Stimulated activated naive CD8-positive, alpha-beta T cell treated with anti-CD3 and anti-CD28 coated beads, Interleukin-15, amount 100 ng/mL, for 72 hours (primary cell): ENCODE data around the gene CCDC57.
"Not testable (repeated sequence)": the region's sequence is repeated elsewhere in the genome, so short reads cannot be mapped to it uniquely, and the experiment has no call there.

Experiments used
- ATAC-seq: fragments of 150-1000 bp; cut with Tn5 transposase; 2 replicates; pipeline ENCODE4 v1.10.0; 2021; ENCODE audit warnings: mild to moderate bottlenecking, moderate library complexity
- DNase-seq, 2 donors: peaks; one replicate each; pipeline ENCODE4 v3.0.0; 2021 to 2022
- H3K27ac Mint-ChIP-seq, 2 donors: one replicate each; pipeline ENCODE4 v1.8.0; 2022; ENCODE audit warnings: mild to moderate bottlenecking in 2 of 2, mixed read lengths in 2 of 2, moderate library complexity in 2 of 2
- H3K27me3 Mint-ChIP-seq: one replicate; pipeline ENCODE4 v1.8.0; 2022; ENCODE audit warnings: mixed read lengths
- H3K4me1 Mint-ChIP-seq: one replicate; pipeline ENCODE4 v1.8.0; 2022; ENCODE audit warnings: mild to moderate bottlenecking, mixed read lengths
- H3K4me3 Mint-ChIP-seq, 2 donors: one replicate each; pipeline ENCODE4 v1.8.0; 2022; ENCODE audit warnings: mild to moderate bottlenecking in 2 of 2, mixed read lengths in 2 of 2, moderate library complexity in 1 of 2
- H3K9me3 Mint-ChIP-seq, 2 donors: one replicate each; pipeline ENCODE4 v1.8.0; 2022; ENCODE audit warnings: mixed read lengths in 2 of 2

The CCDC57 gene

DNA sequence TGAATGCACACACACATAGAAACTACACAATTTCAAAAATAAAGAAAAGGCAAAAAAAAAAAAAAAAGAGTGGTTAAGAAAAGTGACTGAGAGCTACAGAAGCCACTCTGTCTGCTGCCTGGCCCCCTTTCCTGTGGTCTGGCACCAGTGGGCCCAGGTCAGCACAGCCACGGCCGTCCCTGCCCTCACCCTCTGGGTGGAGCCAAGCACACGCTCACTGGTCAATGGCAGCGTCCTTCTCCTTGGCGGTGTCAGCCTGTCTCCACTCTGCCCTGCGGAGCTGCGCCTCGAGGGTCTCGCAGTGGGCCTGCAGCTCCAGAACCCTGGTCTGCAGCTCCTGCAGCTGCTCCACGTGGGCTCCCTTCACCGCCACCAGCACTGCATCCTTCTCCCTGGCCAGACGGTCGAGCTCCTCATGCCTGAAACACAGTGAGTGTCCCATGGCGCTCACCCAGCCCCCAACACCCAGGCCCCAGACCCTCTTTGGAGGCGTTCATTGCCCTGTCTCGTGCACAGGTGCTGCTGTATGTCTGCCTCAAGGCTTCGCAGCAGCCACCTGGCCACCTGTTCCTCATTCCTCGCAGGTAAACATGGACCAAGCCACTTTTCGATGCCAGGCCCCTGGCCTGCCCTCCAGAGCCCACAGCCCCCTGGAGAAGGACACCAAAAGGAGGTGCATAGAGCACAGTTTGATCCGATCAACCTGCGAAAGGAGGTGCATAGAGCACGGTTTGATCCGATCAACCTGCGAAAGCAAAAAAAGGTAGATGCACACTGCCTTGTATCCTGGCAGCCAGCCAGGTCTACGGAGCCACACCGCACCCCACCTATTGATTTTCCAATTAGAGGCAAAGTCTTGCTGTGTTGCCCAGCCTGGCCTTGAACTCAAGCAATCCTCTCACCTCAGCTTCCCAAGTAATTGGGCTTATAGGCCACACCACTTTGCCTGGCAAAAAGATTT is 24.4 kb downstream of the CCDC57 start:
- no peak overlapping the region for H3K27ac Mint-ChIP-seq
- no peaks in the 10 kb centered on the region for H3K27me3 Mint-ChIP-seq
- DNase-seq (no peak), ATAC-seq (no peak)
- H3K4me1 Mint-ChIP-seq = no peaks in the 10 kb centered on the region
- no peaks in the 10 kb centered on the region for H3K9me3 Mint-ChIP-seq
- H3K4me3 Mint-ChIP-seq = no peak overlapping the region

- DNase-seq = no peak
- Mint-ChIP-seq H3K4me1 (no peaks in the 10 kb centered on the region), H3K9me3 (no peaks in the 10 kb centered on the region), H3K27me3 (no peaks in the 10 kb centered on the region), H3K4me3 (no peak overlapping the region), H3K27ac (no peak overlapping the region)
- no peak for ATAC-seq
These were observed 25.1 kb downstream of the CCDC57 start for GRCh38 chr17:82187500-82187899.

- Mint-ChIP-seq H3K27ac (no peak overlapping the region), H3K27me3 (no peaks in the 10 kb centered on the region), H3K4me1 (no peaks in the 10 kb centered on the region), H3K4me3 (no peak overlapping the region), H3K9me3 (no peaks in the 10 kb centered on the region)
- no peak for DNase-seq
- ATAC-seq = no peak
These were observed 26.4 kb downstream of the CCDC57 start for GRCh38 chr17:82186221-82186620.

GRCh38 chr17:82184761-82185160 is 27.9 kb downstream of the CCDC57 start:
- DNase-seq (no peak), ATAC-seq (no peak)
- no peaks in the 10 kb centered on the region for H3K4me1 Mint-ChIP-seq
- H3K9me3 Mint-ChIP-seq = no peaks in the 10 kb centered on the region
- no peaks in the 10 kb centered on the region for H3K27me3 Mint-ChIP-seq
- no peak overlapping the region for H3K27ac Mint-ChIP-seq
- H3K4me3 Mint-ChIP-seq = no peak overlapping the region

DNA sequence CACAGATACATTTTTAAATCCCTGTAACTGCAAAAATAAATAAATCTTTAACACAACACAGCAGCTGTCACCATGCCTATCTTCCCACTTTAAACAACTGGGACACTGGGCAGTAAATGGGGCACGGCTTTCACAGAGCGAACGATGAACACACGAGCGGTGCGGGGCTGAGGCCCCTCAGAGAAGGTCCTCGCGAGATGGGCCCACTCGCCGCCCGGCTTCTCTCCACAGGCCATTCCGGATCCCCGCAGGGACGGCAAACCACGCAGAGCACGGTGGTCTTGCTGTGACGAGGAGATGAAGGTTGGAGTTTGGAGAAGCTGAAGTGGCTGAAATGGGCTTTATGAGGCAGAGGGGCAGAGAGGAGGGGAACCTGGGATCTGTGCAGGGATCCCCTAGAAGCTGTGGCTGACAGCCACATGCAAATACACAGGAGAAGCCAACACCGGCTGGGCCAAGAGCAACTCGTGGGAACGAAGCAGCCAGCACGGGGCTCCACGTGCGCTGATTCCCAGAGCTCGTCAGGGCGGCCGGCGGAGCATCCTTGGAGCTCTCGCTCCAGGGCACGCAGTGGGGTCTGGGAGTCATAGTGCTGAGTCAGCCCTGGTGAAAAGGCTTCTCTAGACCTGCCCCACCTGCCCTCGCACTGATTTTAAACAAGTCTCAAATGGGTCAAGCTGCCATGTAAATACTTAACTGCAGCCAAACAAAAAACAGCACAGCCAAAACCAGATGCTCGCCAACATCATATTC is 31.7 kb downstream of the CCDC57 start:
- Mint-ChIP-seq H3K9me3 (no peaks in the 10 kb centered on the region), H3K27me3 (no peaks in the 10 kb centered on the region), H3K4me3 (no peak overlapping the region), H3K4me1 (no peaks in the 10 kb centered on the region), H3K27ac (no peak overlapping the region)
- DNase-seq = no peak
- no peak for ATAC-seq

- no peaks in the 10 kb centered on the region for H3K9me3 Mint-ChIP-seq
- no peaks in the 10 kb centered on the region for H3K27me3 Mint-ChIP-seq
- no peak overlapping the region for H3K27ac Mint-ChIP-seq
These were observed 32.6 kb downstream of the CCDC57 start for GRCh38 chr17:82179946-82180475.

DNA sequence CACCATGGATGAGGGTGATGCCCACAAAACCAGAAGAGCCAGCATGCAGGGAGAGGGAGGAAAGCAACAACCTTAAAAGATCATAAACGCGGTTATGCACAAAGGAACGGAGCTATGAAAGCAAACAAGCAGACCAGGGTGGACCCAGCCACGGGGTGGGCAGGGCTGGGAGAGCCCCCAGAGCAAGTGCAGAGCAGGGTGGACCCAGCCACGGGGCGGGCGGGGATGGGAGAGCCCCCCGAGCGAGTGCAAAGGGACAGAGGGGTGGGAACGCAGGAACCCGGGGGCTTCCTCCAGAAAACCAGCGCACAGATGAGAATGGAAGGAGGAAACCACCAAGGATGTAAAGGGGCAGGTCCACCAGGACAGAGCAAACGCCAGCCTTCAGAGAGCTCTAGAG is 33.2 kb downstream of the CCDC57 start:
- Mint-ChIP-seq H3K4me1 (no peaks in the 10 kb centered on the region), H3K27ac (no peak overlapping the region), H3K27me3 (no peaks in the 10 kb centered on the region)

More at GRCh38 chr17:82179946-82180475, 32.6 kb downstream of the CCDC57 start:
- Mint-ChIP-seq H3K4me3 (no peak overlapping the region), H3K4me1 (no peaks in the 10 kb centered on the region)
- ATAC-seq (no peak), DNase-seq (no peak)

GRCh38 chr17:82178499-82179261 is 34.0 kb downstream of the CCDC57 start:
- Mint-ChIP-seq H3K4me3 (no peak overlapping the region), H3K4me1 (no peaks in the 10 kb centered on the region), H3K9me3 (no peaks in the 10 kb centered on the region), H3K27me3 (no peaks in the 10 kb centered on the region), H3K27ac (peak overlapping the region in 1 of 2 donors; percentile 25)
- no peak for DNase-seq
- no peak for ATAC-seq

More for the DNA sequence above, 33.2 kb downstream of the CCDC57 start:
- DNase-seq = no peak
- ATAC-seq = no peak
- no peak overlapping the region for H3K4me3 Mint-ChIP-seq
- H3K9me3 Mint-ChIP-seq = no peaks in the 10 kb centered on the region

GRCh38 chr17:82177761-82178498 is 34.7 kb downstream of the CCDC57 start:
- Mint-ChIP-seq H3K27ac (no peak overlapping the region), H3K9me3 (no peaks in the 10 kb centered on the region), H3K27me3 (no peaks in the 10 kb centered on the region), H3K4me3 (no peak overlapping the region), H3K4me1 (no peaks in the 10 kb centered on the region)
- no peak for ATAC-seq
- no peak for DNase-seq

DNA sequence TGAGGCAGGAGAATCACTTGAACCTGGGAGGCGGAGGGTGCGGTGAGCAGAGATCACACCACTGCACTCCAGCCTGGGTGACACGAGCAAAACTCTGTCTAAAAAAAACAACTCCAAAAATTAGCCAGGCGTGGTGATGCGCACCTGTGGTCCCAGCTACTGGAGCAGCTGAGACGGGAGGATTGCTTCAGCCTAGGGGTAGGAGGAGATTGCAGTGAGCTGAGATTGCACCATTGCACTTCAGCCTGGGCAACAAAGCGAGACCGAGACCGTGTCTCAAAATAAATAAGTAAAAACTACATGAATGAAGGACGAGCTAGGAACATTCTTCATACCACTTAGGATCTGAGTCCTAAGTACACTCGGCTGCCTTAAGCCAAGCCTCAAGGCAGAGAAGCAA is 35.4 kb downstream of the CCDC57 start:
- H3K4me1 Mint-ChIP-seq = no peaks in the 10 kb centered on the region
- no peaks in the 10 kb centered on the region for H3K9me3 Mint-ChIP-seq
- no peak overlapping the region for H3K4me3 Mint-ChIP-seq
- H3K27me3 Mint-ChIP-seq = no peaks in the 10 kb centered on the region
- DNase-seq (no peak), ATAC-seq (no peak)
- H3K27ac Mint-ChIP-seq = peak overlapping the region in 1 of 2 donors; percentile 54

GRCh38 chr17:82175951-82176350 is 36.7 kb downstream of the CCDC57 start:
- H3K9me3 Mint-ChIP-seq = no peaks in the 10 kb centered on the region
- H3K27ac Mint-ChIP-seq = no peak overlapping the region
- H3K4me1 Mint-ChIP-seq = no peaks in the 10 kb centered on the region
- no peak for ATAC-seq
- H3K27me3 Mint-ChIP-seq = no peaks in the 10 kb centered on the region
- H3K4me3 Mint-ChIP-seq = no peak overlapping the region
- DNase-seq = no peak

GRCh38 chr17:82175201-82175600 is 37.4 kb downstream of the CCDC57 start:
- Mint-ChIP-seq H3K27me3 (no peaks in the 10 kb centered on the region), H3K4me1 (no peaks in the 10 kb centered on the region), H3K4me3 (no peak overlapping the region), H3K27ac (no peak overlapping the region), H3K9me3 (no peaks in the 10 kb centered on the region)
- DNase-seq = no peak
- ATAC-seq = no peak

- H3K9me3 Mint-ChIP-seq, H3K27me3 Mint-ChIP-seq, ATAC-seq, H3K4me1 Mint-ChIP-seq, DNase-seq, H3K4me3 Mint-ChIP-seq: not testable (repeated sequence)
- H3K27ac Mint-ChIP-seq = peak overlapping the region in 1 of 2 donors; percentile 14
These were observed 38.4 kb downstream of the CCDC57 start for GRCh38 chr17:82174042-82174857.

- Mint-ChIP-seq H3K27me3 (no peaks in the 10 kb centered on the region), H3K9me3 (no peaks in the 10 kb centered on the region), H3K27ac (no peak overlapping the region), H3K4me1 (peaks cover 9% of the 10 kb centered on the region), H3K4me3 (no peak overlapping the region)
- no peak for DNase-seq
- no peak for ATAC-seq
These were observed 39.1 kb downstream of the CCDC57 start for GRCh38 chr17:82173351-82174041.
